ENCODE results near the gene PIGQ.

GRCh38 chr16:625117-625976 is 55.6 kb downstream of the PIGQ start:
- TF ChIP-seq GATA3 (IDR thresholded peaks at IDR 0.05; ENCODE audit: low read depth, low read length) (no peak), GATA2 (IDR thresholded peaks at IDR 0.05; ENCODE audit: low read depth, low read length) (no peak)

Measured in SH-SY5Y (cell line).